ENCODE results near the gene F2R. TPM values are rescaled to one million over a fixed set of nuclear protein-coding genes. Genes with fewer than 3 reads are reported as not detected.

The F2R gene
- total RNA-seq, 4 donors from 2014 or later: 6.6 to 31.7 (median 14.6) TPM

GRCh38 chr5:76746677-76747076, 30.8 kb downstream of the F2R start:
- no peak for TF ChIP-seq CTCF (IDR thresholded peaks at IDR 0.05; ENCODE audit: low read depth)

GRCh38 chr5:76747706-76748105, 31.8 kb downstream of the F2R start:
- no peak for TF ChIP-seq CTCF (IDR thresholded peaks at IDR 0.05; ENCODE audit: low read depth)

DNA sequence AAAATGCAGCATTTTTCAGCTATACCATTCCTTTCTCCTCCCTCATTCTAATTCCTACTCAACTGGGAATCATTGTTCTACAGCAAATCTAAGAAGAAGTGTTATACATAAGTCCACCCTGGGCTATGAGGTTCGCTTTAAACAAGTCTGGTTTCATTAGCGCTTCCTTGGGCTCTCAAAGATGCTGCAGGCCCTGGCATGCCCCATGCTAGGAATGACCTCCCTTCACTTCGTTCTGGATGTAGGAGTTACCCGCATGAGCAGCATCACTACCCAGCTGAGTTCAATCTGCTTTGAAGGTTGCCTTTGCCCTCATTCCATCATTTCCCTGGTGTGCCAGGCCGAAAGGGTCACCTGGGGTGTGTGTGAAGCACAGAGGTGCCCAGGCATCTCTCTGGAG, 35.4 kb downstream of the F2R start:
- no peak for TF ChIP-seq CTCF (IDR thresholded peaks at IDR 0.05; ENCODE audit: low read depth)

- no peak for TF ChIP-seq CTCF (IDR thresholded peaks at IDR 0.05; ENCODE audit: low read depth)
Measured at GRCh38 chr5:76754668-76755078, 38.7 kb downstream of the F2R start.

GRCh38 chr5:76755779-76756637, 40.1 kb downstream of the F2R start:
- no peak for TF ChIP-seq CTCF (IDR thresholded peaks at IDR 0.05; ENCODE audit: low read depth)

GRCh38 chr5:76757049-76757448, 41.1 kb downstream of the F2R start:
- TF ChIP-seq CTCF (IDR thresholded peaks at IDR 0.05; ENCODE audit: low read depth): no peak

- TF ChIP-seq CTCF (IDR thresholded peaks at IDR 0.05; ENCODE audit: low read depth): no peak
Measured at GRCh38 chr5:76762484-76762883, 46.6 kb downstream of the F2R start.

All from subcutaneous adipose tissue (tissue), 4 donors.